HepG2 (cell line): ENCODE data around the gene IKZF4. TPM values are rescaled to one million over a fixed set of nuclear protein-coding genes. Genes with fewer than 3 reads are reported as not detected.
A peak's percentile ranks its signal among the peaks of the same experiment; 100 is the strongest.

ENCODE experiments used
- CREBL2 ChIP-seq: sonication (generic); formaldehyde crosslinking; IDR thresholded peaks from 2 replicates; pipeline ENCODE4 v1.8.1; 2023; ENCODE audit warnings: missing genetic modification reagents, mild to moderate bottlenecking, borderline replicate concordance
- TFAP4 ChIP-seq: sonication (generic); IDR thresholded peaks from 2 replicates; pipeline ENCODE4 v1.6.1; 2016; ENCODE audit warnings: low read depth, borderline replicate concordance
- ZFP1 ChIP-seq: IDR thresholded peaks from 2 replicates; pipeline ENCODE4 v1.6.1; 2016
- ZNF17 ChIP-seq: sonication (generic); formaldehyde crosslinking; IDR thresholded peaks from 2 replicates; pipeline ENCODE4 v1.5.0; 2020; ENCODE audit warnings: mild to moderate bottlenecking, missing genetic modification reagents
- ZNF24 ChIP-seq: fragments of 450-650 bp; IDR thresholded peaks from 2 replicates; pipeline ENCODE4 v1.6.1; 2017; ENCODE audit warnings: antibody characterized with exemption, mild to moderate bottlenecking
- ZNF292 ChIP-seq: sonication (generic); formaldehyde crosslinking; IDR thresholded peaks from 2 replicates; pipeline ENCODE4 v1.8.1; 2022; ENCODE audit warnings: mild to moderate bottlenecking, low read depth, missing genetic modification reagents, borderline replicate concordance
- ZNF484 ChIP-seq: sonication (generic); formaldehyde crosslinking; IDR thresholded peaks from 2 replicates; pipeline ENCODE4 v1.5.1; 2020; ENCODE audit warnings: mild to moderate bottlenecking, low read depth, missing genetic modification reagents, borderline replicate concordance
- ZNF747 ChIP-seq: sonication (generic); formaldehyde crosslinking; IDR thresholded peaks from 2 replicates; pipeline ENCODE4 v1.8.1; 2023; ENCODE audit warnings: missing genetic modification reagents, mild to moderate bottlenecking, borderline replicate concordance
- ZNF790 ChIP-seq: sonication (generic); formaldehyde crosslinking; IDR thresholded peaks from 2 replicates; pipeline ENCODE4 v1.8.0; 2022; ENCODE audit warnings: missing genetic modification reagents, mild to moderate bottlenecking, borderline replicate concordance
- polyA plus RNA-seq, 8 experiments: library from polyadenylated mRNA; depleted of rRNA in 3 of 8; stranded (reverse) in 7 of 8; unstranded in 1 of 8; fragments of >200 nt; fragmentation: Illumina TruSeq in 4 of 8; extraction: Trizol in 4 of 8; gene quantifications; 2 replicates each; pipeline versions ENCODE4 v1.2.1 to v1.2.3, GENCODE V29; 2011 to 2016; ENCODE audit warnings: low read depth in 4 of 8, missing spikeins in 1 of 8, mixed read lengths in 1 of 8; ENCODE audit not compliant: insufficient read depth in 1 of 8
- total RNA-seq, 5 experiments: library from RNA; depleted of rRNA; stranded (reverse); fragments of >200 nt; fragmentation: Illumina TruSeq; extraction: Trizol; gene quantifications; 2 replicates each; pipeline ENCODE4 v1.2.3, GENCODE V29; 2016; ENCODE audit warnings: low read depth in 1 of 5
- TF ChIP-seq, protein P1 (sequence below): sonication (generic); formaldehyde crosslinking; IDR thresholded peaks from 2 replicates; pipeline ENCODE4 v1.4.0; 2020; ENCODE audit warnings: missing genetic modification reagents, borderline replicate concordance
- TF ChIP-seq, protein P2 (sequence below): IDR thresholded peaks from 2 replicates; pipeline ENCODE4 v1.4.0; 2020; ENCODE audit warnings: mild to moderate bottlenecking, missing genetic modification reagents
- TF ChIP-seq, protein P3 (sequence below): sonication (generic); formaldehyde crosslinking; IDR thresholded peaks from 2 replicates; pipeline ENCODE4 v1.9.0; 2021; ENCODE audit warnings: missing genetic modification reagents, mild to moderate bottlenecking, borderline replicate concordance

The IKZF4 gene
- total and polyA plus RNA-seq, 2 of the 13 experiments (the other 11 are each of a cell fraction or from before 2014, with no cell fraction given) = 0.58 to 2.2 TPM

- TF ChIP-seq CREBL2 = no peak
- TF ChIP-seq ZFP1 (CRISPR knock-in tag) = peak; percentile 46
- TF ChIP-seq TFAP4 = peak; percentile 60; the same call in 1 of the 2 replicates
- TF ChIP-seq ZNF747 (CRISPR knock-in tag) = no peak
- TF ChIP-seq ZNF790 (CRISPR knock-in tag) = peak; percentile 54; the same call in 1 of the 2 replicates
- TF ChIP-seq, protein P1, sequence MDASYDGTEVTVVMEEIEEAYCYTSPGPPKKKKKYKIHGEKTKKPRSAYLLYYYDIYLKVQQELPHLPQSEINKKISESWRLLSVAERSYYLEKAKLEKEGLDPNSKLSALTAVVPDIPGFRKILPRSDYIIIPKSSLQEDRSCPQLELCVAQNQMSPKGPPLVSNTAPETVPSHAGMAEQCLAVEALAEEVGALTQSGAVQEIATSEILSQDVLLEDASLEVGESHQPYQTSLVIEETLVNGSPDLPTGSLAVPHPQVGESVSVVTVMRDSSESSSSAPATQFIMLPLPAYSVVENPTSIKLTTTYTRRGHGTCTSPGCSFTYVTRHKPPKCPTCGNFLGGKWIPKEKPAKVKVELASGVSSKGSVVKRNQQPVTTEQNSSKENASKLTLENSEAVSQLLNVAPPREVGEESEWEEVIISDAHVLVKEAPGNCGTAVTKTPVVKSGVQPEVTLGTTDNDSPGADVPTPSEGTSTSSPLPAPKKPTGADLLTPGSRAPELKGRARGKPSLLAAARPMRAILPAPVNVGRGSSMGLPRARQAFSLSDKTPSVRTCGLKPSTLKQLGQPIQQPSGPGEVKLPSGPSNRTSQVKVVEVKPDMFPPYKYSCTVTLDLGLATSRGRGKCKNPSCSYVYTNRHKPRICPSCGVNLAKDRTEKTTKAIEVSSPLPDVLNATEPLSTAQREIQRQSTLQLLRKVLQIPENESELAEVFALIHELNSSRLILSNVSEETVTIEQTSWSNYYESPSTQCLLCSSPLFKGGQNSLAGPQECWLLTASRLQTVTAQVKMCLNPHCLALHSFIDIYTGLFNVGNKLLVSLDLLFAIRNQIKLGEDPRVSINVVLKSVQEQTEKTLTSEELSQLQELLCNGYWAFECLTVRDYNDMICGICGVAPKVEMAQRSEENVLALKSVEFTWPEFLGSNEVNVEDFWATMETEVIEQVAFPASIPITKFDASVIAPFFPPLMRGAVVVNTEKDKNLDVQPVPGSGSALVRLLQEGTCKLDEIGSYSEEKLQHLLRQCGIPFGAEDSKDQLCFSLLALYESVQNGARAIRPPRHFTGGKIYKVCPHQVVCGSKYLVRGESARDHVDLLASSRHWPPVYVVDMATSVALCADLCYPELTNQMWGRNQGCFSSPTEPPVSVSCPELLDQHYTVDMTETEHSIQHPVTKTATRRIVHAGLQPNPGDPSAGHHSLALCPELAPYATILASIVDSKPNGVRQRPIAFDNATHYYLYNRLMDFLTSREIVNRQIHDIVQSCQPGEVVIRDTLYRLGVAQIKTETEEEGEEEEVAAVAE (CRISPR knock-in tag) = peak; percentile 43; the same call in 1 of the 2 replicates
- TF ChIP-seq ZNF484 (CRISPR knock-in tag) = no peak
- TF ChIP-seq, protein P2, sequence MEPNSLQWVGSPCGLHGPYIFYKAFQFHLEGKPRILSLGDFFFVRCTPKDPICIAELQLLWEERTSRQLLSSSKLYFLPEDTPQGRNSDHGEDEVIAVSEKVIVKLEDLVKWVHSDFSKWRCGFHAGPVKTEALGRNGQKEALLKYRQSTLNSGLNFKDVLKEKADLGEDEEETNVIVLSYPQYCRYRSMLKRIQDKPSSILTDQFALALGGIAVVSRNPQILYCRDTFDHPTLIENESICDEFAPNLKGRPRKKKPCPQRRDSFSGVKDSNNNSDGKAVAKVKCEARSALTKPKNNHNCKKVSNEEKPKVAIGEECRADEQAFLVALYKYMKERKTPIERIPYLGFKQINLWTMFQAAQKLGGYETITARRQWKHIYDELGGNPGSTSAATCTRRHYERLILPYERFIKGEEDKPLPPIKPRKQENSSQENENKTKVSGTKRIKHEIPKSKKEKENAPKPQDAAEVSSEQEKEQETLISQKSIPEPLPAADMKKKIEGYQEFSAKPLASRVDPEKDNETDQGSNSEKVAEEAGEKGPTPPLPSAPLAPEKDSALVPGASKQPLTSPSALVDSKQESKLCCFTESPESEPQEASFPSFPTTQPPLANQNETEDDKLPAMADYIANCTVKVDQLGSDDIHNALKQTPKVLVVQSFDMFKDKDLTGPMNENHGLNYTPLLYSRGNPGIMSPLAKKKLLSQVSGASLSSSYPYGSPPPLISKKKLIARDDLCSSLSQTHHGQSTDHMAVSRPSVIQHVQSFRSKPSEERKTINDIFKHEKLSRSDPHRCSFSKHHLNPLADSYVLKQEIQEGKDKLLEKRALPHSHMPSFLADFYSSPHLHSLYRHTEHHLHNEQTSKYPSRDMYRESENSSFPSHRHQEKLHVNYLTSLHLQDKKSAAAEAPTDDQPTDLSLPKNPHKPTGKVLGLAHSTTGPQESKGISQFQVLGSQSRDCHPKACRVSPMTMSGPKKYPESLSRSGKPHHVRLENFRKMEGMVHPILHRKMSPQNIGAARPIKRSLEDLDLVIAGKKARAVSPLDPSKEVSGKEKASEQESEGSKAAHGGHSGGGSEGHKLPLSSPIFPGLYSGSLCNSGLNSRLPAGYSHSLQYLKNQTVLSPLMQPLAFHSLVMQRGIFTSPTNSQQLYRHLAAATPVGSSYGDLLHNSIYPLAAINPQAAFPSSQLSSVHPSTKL (CRISPR knock-in tag) = peak; percentile 58
- no peak for TF ChIP-seq ZNF292 (CRISPR knock-in tag)
- no peak for TF ChIP-seq ZNF17 (CRISPR knock-in tag)
- no peak for TF ChIP-seq ZNF24
- TF ChIP-seq, protein P3, sequence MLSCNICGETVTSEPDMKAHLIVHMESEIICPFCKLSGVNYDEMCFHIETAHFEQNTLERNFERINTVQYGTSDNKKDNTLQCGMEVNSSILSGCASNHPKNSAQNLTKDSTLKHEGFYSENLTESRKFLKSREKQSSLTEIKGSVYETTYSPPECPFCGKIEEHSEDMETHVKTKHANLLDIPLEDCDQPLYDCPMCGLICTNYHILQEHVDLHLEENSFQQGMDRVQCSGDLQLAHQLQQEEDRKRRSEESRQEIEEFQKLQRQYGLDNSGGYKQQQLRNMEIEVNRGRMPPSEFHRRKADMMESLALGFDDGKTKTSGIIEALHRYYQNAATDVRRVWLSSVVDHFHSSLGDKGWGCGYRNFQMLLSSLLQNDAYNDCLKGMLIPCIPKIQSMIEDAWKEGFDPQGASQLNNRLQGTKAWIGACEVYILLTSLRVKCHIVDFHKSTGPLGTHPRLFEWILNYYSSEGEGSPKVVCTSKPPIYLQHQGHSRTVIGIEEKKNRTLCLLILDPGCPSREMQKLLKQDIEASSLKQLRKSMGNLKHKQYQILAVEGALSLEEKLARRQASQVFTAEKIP (CRISPR knock-in tag) = no peak
Measured at GRCh38 chr12:56080556-56081138, 59.8 kb downstream of the IKZF4 start (continued).
